Dermis lymphatic vessel endothelial cell (primary cell): ENCODE results near the gene IFNW1. TPM values are rescaled to one million over a fixed set of nuclear protein-coding genes. Genes with fewer than 3 reads are reported as not detected.

Experiments used
- total RNA-seq: library from RNA; depleted of rRNA; stranded (reverse); fragments of >200 nt; gene quantifications from 2 replicates; pipeline ENCODE4 v1.2.1, GENCODE V29; 2014

The IFNW1 gene
- not detected in 2 replicates for total RNA-seq

DNA sequence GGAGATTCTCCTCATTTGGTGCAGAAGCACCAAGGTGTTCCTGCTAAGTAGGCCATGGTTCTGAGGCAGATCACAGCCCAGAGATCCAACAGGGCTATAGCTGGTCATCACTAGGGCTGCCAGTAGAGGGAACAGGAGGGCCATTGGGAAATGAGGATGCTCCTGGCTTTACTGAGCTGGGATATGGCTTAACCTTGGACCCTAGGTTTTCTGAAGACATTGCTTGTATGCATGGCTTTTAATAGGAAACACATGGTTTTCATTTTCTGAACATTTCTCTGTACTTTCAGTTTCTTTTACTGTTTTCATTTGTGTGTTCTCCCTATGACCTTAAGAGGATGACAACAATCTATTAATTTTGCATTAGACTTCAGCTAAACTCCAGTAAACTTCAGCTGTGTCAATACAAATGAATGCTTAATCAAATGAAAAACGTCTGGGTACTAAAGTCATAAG, at the start of gene IFNW1:
TSS of gene IFNW1 (minus strand) at position 406 of the 456 bp plus-strand sequence. CDS start at position 144, 262 bp downstream.

DNA sequence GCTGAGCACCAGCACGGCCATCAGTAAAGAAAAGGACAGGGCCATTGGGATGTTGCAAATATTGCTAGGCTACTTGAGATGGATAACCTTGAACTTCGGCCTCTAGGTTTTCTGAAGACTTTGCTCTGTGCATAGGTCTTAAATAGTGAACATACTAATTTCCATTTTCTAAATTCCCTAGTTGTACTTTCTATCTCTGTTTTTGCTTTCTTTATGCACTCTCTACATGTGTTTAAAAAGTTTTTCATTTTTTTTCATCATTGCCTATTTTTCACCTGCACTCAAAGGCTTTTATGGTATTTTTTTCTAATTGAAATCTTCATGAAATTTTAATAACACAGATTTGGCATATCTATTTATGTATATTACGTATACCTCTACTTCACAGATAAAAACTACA, 45.9 kb upstream of the IFNW1 start, which contains the start of gene IFNA4:
TSS of gene IFNA4 (minus strand) at position 101 of the 400 bp plus-strand sequence. CDS start at position 45, 56 bp downstream.

DNA sequence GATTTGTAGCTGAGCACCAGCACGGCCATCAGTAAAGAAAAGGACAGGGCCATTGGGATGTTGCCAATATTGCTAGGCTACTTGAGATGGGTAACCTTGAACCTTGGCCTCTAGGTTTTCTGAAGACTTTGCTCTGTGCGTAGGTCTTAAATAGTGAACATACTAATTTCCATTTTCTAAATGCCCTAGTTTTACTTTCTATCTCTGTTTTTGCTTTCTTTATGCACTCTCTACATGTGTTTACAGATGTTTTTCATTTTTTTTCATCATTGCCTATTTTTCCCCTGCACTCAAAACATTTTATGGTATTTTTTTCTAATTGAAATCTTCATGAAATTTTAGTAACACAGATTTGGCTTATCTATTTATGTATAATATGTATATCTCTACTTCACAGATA, 24.9 kb upstream of the IFNW1 start, which contains the start of gene IFNA21:
TSS of gene IFNA21 (minus strand) at position 101 of the 400 bp plus-strand sequence. CDS start at position 53, 48 bp downstream.

Other genes with a start within 250 kb of the IFNW1 start
- gene HACD4, start 110.2 kb downstream of the IFNW1 start, total RNA-seq = under 0.01 and 0.17 TPM in 2 replicates
- gene IFNB1, start 63.9 kb downstream of the IFNW1 start, total RNA-seq = not detected in 2 replicates
- gene IFNA21, start 24.8 kb upstream of the IFNW1 start, total RNA-seq = not detected in 2 replicates
- gene IFNA4, start 45.8 kb upstream of the IFNW1 start, total RNA-seq = not detected in 2 replicates
- gene IFNA7, start 60.4 kb upstream of the IFNW1 start, total RNA-seq = not detected in 2 replicates
- not detected in 2 replicates for gene IFNA10, start 65.3 kb upstream of the IFNW1 start, total RNA-seq
- gene IFNA16, start 75.5 kb upstream of the IFNW1 start, total RNA-seq = not detected in 2 replicates
- not detected in 2 replicates for gene IFNA17, start 86.4 kb upstream of the IFNW1 start, total RNA-seq
- not detected in 2 replicates for gene IFNA14, start 98.2 kb upstream of the IFNW1 start, total RNA-seq
- gene IFNA5, start 163.5 kb upstream of the IFNW1 start, total RNA-seq = 0.09 TPM in 1 of 2 replicates, not detected in the other
- gene KLHL9, start 193.6 kb upstream of the IFNW1 start, total RNA-seq = 35.1 and 45.5 TPM in 2 replicates
- gene IFNA6, start 209.1 kb upstream of the IFNW1 start, total RNA-seq = not detected in 2 replicates
- not detected in 2 replicates for gene IFNA13, start 226.2 kb upstream of the IFNW1 start, total RNA-seq
- gene IFNA2, start 243.6 kb upstream of the IFNW1 start, total RNA-seq = not detected in 2 replicates